GM23338 (cell line): Measurements from ENCODE around the gene ILF2.

Experiments
- CTCF ChIP-seq, 2 experiments: fragments of 200-600 bp in 1 of 2; sonication (generic) in 1 of 2; conservative IDR thresholded peaks; 2 replicates each; pipeline versions ENCODE4 v1.5.1 to v1.6.1; 2016 to 2017; ENCODE audit warnings: antibody characterized with exemption in 2 of 2, low read depth in 2 of 2, mild to moderate bottlenecking in 2 of 2, moderate library complexity in 1 of 2
- EZH2 ChIP-seq: fragments of 200-600 bp; sonication (generic); IDR thresholded peaks from one replicate; pipeline ENCODE4 v1.8.0; 2017; ENCODE audit warnings: antibody characterized with exemption, mild to moderate bottlenecking, low read depth; ENCODE audit not compliant: unreplicated experiment

GRCh38 chr1:153615406-153615805 is 55.4 kb downstream of the ILF2 start:
- no peak for TF ChIP-seq EZH2
- TF ChIP-seq CTCF (conservative IDR thresholded peaks at IDR 0.05; ENCODE audit: low read depth in 2 of 2): no peak
